ENCODE results near the gene TRPM6.

DNA sequence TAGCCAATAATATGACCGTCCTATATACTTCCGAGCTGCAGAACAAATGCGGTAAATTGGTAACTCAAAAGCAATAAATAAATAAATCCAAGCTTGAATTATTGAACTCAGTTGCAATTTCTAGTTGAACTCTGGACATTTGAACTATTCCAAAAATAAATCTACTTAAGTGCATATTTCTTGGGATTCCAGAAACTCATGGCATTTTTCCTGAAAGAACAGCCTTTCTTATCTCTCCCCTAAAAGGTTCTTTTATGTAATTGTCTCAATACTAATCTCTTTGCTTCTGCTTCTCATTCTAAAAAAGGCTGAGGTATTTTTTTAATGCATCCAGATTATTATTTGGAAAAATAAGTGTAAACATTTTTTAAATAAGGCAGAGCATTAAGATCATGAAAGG, 131.7 kb downstream of the TRPM6 start:
- no peak for TF ChIP-seq CTCF (IDR thresholded peaks at IDR 0.05 in 8 of 11, conservative IDR thresholded peaks at IDR 0.05 in 3 of 11)
- no peak for TF ChIP-seq POLR2A (IDR thresholded peaks at IDR 0.05)

Measured in spleen (tissue), 7 donors.